Aorta (tissue), 5 donors: ENCODE data around the gene FAH. TPM values are rescaled to one million over a fixed set of nuclear protein-coding genes. Genes with fewer than 3 reads are reported as not detected.

Source experiments
- ATAC-seq: fragments of 200-7000 bp; cut with Tn5 transposase; one replicate; pipeline ENCODE4 v1.9.1; 2022; ENCODE audit warnings: moderate library complexity; ENCODE audit not compliant: low FRiP score
- DNase-seq, 2 donors: peaks; one replicate each; pipeline ENCODE4 v3.0.0-alpha.2; 2020
- H3K27ac ChIP-seq, 2 donors: one replicate each; pipeline ENCODE4 v1.5.1; 2013; ENCODE audit warnings: low read length in 2 of 2, mild to moderate bottlenecking in 2 of 2, moderate library complexity in 2 of 2, control low read depth in 1 of 2, inconsistent platforms in 1 of 2, low read depth in 1 of 2
- H3K27me3 ChIP-seq, 2 donors: one replicate each; pipeline ENCODE4 v1.6.1; 2013; ENCODE audit warnings: control low read depth in 1 of 2, low read length in 1 of 2, mild to moderate bottlenecking in 1 of 2, moderate library complexity in 1 of 2; ENCODE audit not compliant: insufficient read depth in 2 of 2, control insufficient read depth in 1 of 2
- H3K36me3 ChIP-seq, 2 donors: one replicate each; pipeline ENCODE4 v1.6.1; 2013; ENCODE audit warnings: control low read depth in 1 of 2, low read length in 1 of 2, mild to moderate bottlenecking in 1 of 2; ENCODE audit not compliant: insufficient read depth in 2 of 2, control insufficient read depth in 1 of 2
- H3K4me1 ChIP-seq, 2 donors: one replicate each; pipeline ENCODE4 v1.6.1; 2013; ENCODE audit warnings: low read length in 2 of 2, control low read depth in 1 of 2, mild to moderate bottlenecking in 1 of 2, moderate library complexity in 1 of 2; ENCODE audit not compliant: insufficient read depth in 2 of 2, control insufficient read depth in 1 of 2
- H3K4me3 ChIP-seq, 2 donors: one replicate each; pipeline ENCODE4 v1.5.1; 2013; ENCODE audit warnings: low read length in 2 of 2, control low read depth in 1 of 2, mild to moderate bottlenecking in 1 of 2
- H3K9me3 ChIP-seq: one replicate; pipeline ENCODE4 v1.6.1; 2013; ENCODE audit warnings: mild to moderate bottlenecking, low read length; ENCODE audit not compliant: control insufficient read depth
- WGBS, 2 donors: extraction: QIAGEN DNeasy Blood & Tissue Kit; methylation state at CpG; one replicate each; pipeline ENCODE4 v1.1.7; 2013; 5-methylcytosine and 5-hydroxymethylcytosine counted together
- intact Hi-C, 2 donors: fragments of 100-400 bp; cut with DNase I; formaldehyde crosslinking; loops; one replicate each; pipeline versions ENCODE4 v1.14.2 to v1.15.0; 2022
- polyA plus RNA-seq, 2 donors: library from polyadenylated mRNA; stranded (reverse); fragments of 200-250 nt; gene quantifications; one replicate each; pipeline ENCODE4 v1.2.3, GENCODE V29; 2013
- total RNA-seq, 2 donors: library from RNA; stranded (reverse); fragmentation: NEBNext Ultra II Directional; extraction: Animal tissue kit (Norgen Biotek cat#: 25700); gene quantifications; one replicate each; pipeline ENCODE4 v1.2.1, GENCODE V29; 2021
- donor health status: healthy with polysubstance abuse.
- donor health status: Bipolar disorder and iron deficiency.
- donor health status: DM: no; HTN: no; CAD: no.
- donor health status: DM: no; HTN: no; CAD: no.
- donor health status: DM: yes; HTN: yes; CAD: no.

FAH gene
- total and polyA plus RNA-seq, 4 donors, result 18.2 to 137 (median 20.6) TPM

- H3K9me3 ChIP-seq, result no peaks in the 10 kb centered on the region
- H3K27me3 ChIP-seq, result no peaks in the 10 kb centered on the region
- no peak overlapping the region for H3K4me3 ChIP-seq
- DNase-seq (no peak), ATAC-seq (peak; percentile 34)
- H3K27ac ChIP-seq, result peak overlapping the region; percentile 59 to 82
- intact Hi-C loops, result loop anchor here (1.0 to 10.0 kb wide), 3 partner anchors 26 to 284 kb away; partner anchors contain the start of gene MTHFS (in 1 of the 2)
- no peaks in the 10 kb centered on the region for H3K36me3 ChIP-seq
- 58 to 61% methylated on average over 17 of the region's 17 CpGs for WGBS, 2 donors
- H3K4me1 ChIP-seq, result peaks cover 5 to 10% of the 10 kb centered on the region in 2 donors
Measured at GRCh38 chr15:80179025-80179759, 26.4 kb downstream of the FAH start.

DNA sequence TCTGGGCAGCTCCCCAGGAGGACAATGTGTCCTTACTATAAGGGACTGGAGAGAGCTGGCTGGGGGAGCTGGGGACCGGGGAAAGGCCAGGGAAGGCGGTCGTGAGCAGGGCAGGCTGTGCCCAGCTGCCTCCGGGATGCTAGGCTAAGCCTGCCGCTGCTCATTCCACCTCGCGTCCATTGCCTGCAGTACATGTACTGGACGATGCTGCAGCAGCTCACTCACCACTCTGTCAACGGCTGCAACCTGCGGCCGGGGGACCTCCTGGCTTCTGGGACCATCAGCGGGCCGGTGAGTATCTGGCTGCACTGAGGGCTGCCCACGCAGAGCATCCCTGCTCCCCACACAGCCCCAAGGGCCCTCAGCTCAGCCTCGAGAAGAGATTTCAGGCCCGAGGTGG, 27.1 kb downstream of the FAH start:
- no peak overlapping the region for H3K4me3 ChIP-seq
- 96% methylated on average over 15 to 16 of the region's 16 CpGs for WGBS, 2 donors
- peak overlapping the region; percentile 59 to 82 for H3K27ac ChIP-seq
- ATAC-seq, result no peak
- DNase-seq, result no peak
- no peaks in the 10 kb centered on the region for H3K9me3 ChIP-seq
- intact Hi-C loops, result loop anchor here (1.0 to 10.0 kb wide), 3 partner anchors 27 to 285 kb away; partner anchors contain the start of gene MTHFS (in 1 of the 2)
- H3K36me3 ChIP-seq, result no peaks in the 10 kb centered on the region
- no peaks in the 10 kb centered on the region for H3K27me3 ChIP-seq
- H3K4me1 ChIP-seq, result peaks cover 5 to 10% of the 10 kb centered on the region in 2 donors

DNA sequence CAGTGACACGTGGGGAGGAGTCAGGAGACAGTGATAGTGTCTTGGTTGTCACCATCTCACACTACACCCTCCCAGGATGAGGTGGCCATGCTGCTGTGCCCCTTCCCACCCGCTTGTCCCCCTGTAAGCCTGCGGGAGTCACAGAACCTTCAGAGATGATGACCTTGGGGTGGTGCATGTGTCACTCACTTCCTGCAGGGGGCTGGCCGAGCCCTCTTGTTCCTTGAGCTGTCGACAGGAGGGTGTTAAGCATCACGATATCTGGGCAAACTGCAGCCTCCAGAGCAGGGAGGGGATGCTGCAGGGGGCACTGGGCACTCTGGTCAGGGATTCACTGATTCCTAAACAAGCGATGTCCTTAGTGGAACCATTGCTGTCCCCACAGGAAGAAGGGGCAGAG, 27.7 kb downstream of the FAH start:
- no peak overlapping the region for H3K27ac ChIP-seq
- H3K4me1 ChIP-seq, result peaks cover 5 to 10% of the 10 kb centered on the region in 2 donors
- DNase-seq, result no peak
- H3K9me3 ChIP-seq, result no peaks in the 10 kb centered on the region
- no peak overlapping the region for H3K4me3 ChIP-seq
- 86 to 89% methylated on average over 7 of the region's 7 CpGs for WGBS, 2 donors
- no peaks in the 10 kb centered on the region for H3K36me3 ChIP-seq
- intact Hi-C loops, result no loop called here
- no peaks in the 10 kb centered on the region for H3K27me3 ChIP-seq
- ATAC-seq, result no peak

- 93 to 94% methylated on average over 10 of the region's 10 CpGs for WGBS, 2 donors
- no peak overlapping the region for H3K27ac ChIP-seq
- no peaks in the 10 kb centered on the region for H3K27me3 ChIP-seq
- no peak for ATAC-seq
- intact Hi-C loops, result no loop called here
- DNase-seq, result no peak
- H3K4me1 ChIP-seq, result peaks cover 5 to 10% of the 10 kb centered on the region in 2 donors
- H3K36me3 ChIP-seq, result no peaks in the 10 kb centered on the region
- H3K4me3 ChIP-seq, result no peak overlapping the region
- no peaks in the 10 kb centered on the region for H3K9me3 ChIP-seq
Measured at GRCh38 chr15:80180986-80181385, 28.2 kb downstream of the FAH start.

DNA sequence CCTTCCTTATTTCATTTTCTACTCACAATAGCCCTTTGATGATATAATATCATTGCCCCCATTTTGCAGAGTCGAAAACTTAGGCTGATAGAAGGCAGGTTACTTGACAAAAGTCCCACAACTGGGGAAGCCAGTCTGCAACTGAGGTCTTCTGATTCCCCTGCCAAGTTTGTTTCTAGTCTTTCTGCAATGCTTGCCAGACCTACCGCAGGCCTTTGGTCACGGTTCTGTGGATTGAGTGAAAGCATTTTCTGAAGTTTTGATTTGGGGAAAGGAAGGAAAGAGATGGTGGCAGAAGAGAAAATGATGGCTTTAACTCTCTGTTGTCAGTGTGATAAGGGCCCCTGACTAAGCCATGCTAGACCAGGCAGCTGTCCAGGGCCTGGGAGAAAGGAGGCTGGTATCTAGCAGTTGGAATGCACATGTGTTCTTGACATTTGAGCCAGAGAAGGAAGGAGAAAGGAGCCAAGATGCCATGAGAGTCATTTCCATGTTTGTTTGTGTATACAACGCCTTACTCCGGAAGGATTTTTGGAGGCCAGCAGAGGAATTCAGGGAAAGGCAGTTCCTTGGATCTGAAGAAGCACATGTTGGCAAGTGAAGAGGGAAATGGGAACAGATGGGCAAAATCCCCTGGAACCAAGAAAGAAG, 29.9 kb downstream of the FAH start:
- DNase-seq, result peak in 1 of 2 donors; percentile 52
- intact Hi-C loops, result no loop called here
- ATAC-seq, result no peak
- Histone ChIP-seq H3K27me3 (no peaks in the 10 kb centered on the region), H3K36me3 (peaks cover 2 to 4% of the 10 kb centered on the region in 2 donors), H3K9me3 (no peaks in the 10 kb centered on the region), H3K27ac (peak overlapping the region in 1 of 2 donors; percentile 28), H3K4me3 (no peak overlapping the region), H3K4me1 (peaks cover 5 to 10% of the 10 kb centered on the region in 2 donors)
- WGBS, 2 donors, result 2 to 5% methylated on average over 5 of the region's 5 CpGs

GRCh38 chr15:80183306-80183705, 30.5 kb downstream of the FAH start:
- peaks cover 2 to 4% of the 10 kb centered on the region in 2 donors for H3K36me3 ChIP-seq
- peaks cover 5 to 10% of the 10 kb centered on the region in 2 donors for H3K4me1 ChIP-seq
- 90 to 91% methylated on average over 10 of the region's 10 CpGs for WGBS, 2 donors
- DNase-seq (no peak), ATAC-seq (no peak)
- intact Hi-C loops, result no loop called here
- H3K9me3 ChIP-seq, result no peaks in the 10 kb centered on the region
- no peaks in the 10 kb centered on the region for H3K27me3 ChIP-seq
- no peak overlapping the region for H3K4me3 ChIP-seq
- no peak overlapping the region for H3K27ac ChIP-seq

DNA sequence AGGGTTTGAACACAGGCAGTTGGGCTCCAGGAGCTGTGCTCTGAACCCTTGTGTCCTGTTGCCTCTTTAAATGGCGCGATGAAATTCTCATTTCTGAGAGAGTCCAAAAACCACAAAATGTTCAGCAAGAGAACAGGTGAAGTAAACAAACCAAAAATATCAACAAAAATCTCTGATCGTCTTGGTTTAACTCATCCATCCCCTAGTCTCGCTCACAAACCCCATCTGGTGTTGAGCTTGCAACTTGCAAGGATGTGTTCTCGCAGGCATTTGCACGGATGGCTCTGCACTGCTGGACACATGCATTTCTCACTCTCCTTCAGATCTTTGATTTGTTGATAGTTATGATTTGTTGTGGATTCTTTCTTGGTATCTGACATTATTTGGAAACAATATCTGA, 31.1 kb downstream of the FAH start:
- ATAC-seq (no peak), DNase-seq (no peak)
- no peak overlapping the region for H3K27ac ChIP-seq
- H3K4me3 ChIP-seq, result no peak overlapping the region
- peaks cover 5 to 10% of the 10 kb centered on the region in 2 donors for H3K4me1 ChIP-seq
- intact Hi-C loops, result no loop called here
- H3K9me3 ChIP-seq, result no peaks in the 10 kb centered on the region
- WGBS, 2 donors, result 83 to 88% methylated on average over 6 of the region's 6 CpGs
- peaks cover 2 to 4% of the 10 kb centered on the region in 2 donors for H3K36me3 ChIP-seq
- no peaks in the 10 kb centered on the region for H3K27me3 ChIP-seq

GRCh38 chr15:80184554-80184953, 31.8 kb downstream of the FAH start:
- Histone ChIP-seq H3K9me3 (no peaks in the 10 kb centered on the region), H3K36me3 (peaks cover 2 to 4% of the 10 kb centered on the region in 2 donors), H3K4me3 (no peak overlapping the region), H3K4me1 (peaks cover 5 to 8% of the 10 kb centered on the region in 2 donors), H3K27ac (no peak overlapping the region), H3K27me3 (no peaks in the 10 kb centered on the region)
- intact Hi-C loops, result no loop called here
- DNase-seq (no peak), ATAC-seq (no peak)
- 94% methylated on average over 7 of the region's 7 CpGs for WGBS, 2 donors
